B cell (primary cell): ENCODE measurements around the gene MPEG1. TPM values are rescaled to one million over a fixed set of nuclear protein-coding genes. Genes with fewer than 3 reads are reported as not detected.

ENCODE experiments used
- ATAC-seq: fragments of 200-7000 bp; cut with Tn5 transposase; one replicate; pipeline ENCODE4 v1.10.0; 2021; ENCODE audit warnings: low read depth, mild to moderate bottlenecking, moderate number of reproducible peaks, moderate library complexity
- CTCF ChIA-PET: fragments of 350-600 bp; sonication (Branson Sonifier 250); formaldehyde crosslinking; loops from one replicate; lab custom pipeline; 2021; ENCODE audit warnings: antibody characterized with exemption, inconsistent platforms; lab: Charles Lee
- POLR2A ChIA-PET: fragments of 350-600 bp; sonication (Branson Sonifier 250); formaldehyde crosslinking; loops from one replicate; lab custom pipeline; 2021; ENCODE audit warnings: antibody characterized with exemption; lab: Charles Lee
- DNase-seq: peaks from one replicate; pipeline ENCODE4 v3.0.0; 2013
- H2AFZ ChIP-seq: 2 replicates; pipeline ENCODE4 v1.6.1; 2012; ENCODE audit warnings: mild to moderate bottlenecking, low read depth, low read length; ENCODE audit not compliant: insufficient read depth, poor library complexity, severe bottlenecking
- H3K27ac ChIP-seq, 2 donors: 1 replicate in 1 of 2; 2 replicates in 1 of 2; pipeline ENCODE4 v1.5.1; 2012 to 2013; ENCODE audit warnings: low read length in 2 of 2, mild to moderate bottlenecking in 2 of 2, moderate library complexity in 1 of 2
- H3K27me3 ChIP-seq, 4 experiments: fragments of 200-600 bp in 1 of 4; sonication (generic) in 1 of 4; replicated peaks in 1 of 4; 1 replicate in 2 of 4; 2 replicates in 2 of 4; pipeline versions ENCODE4 v1.6.1 to v1.7.0; 2013 to 2016; ENCODE audit warnings: low read length in 3 of 4, mild to moderate bottlenecking in 2 of 4, mixed read lengths in 1 of 4, moderate library complexity in 1 of 4; ENCODE audit not compliant: insufficient read depth in 4 of 4, control insufficient read depth in 3 of 4; ENCODE audit errors: control extremely low read depth in 1 of 4
- H3K36me3 ChIP-seq, 2 experiments: replicated peaks in 1 of 2; 1 replicate in 1 of 2; 2 replicates in 1 of 2; pipeline versions ENCODE4 v1.6.1 to v1.7.1; 2013; ENCODE audit warnings: low read length in 1 of 2; ENCODE audit not compliant: insufficient read depth in 2 of 2, control insufficient read depth in 1 of 2; ENCODE audit errors: control extremely low read depth in 1 of 2, extremely low read depth in 1 of 2
- H3K4me1 ChIP-seq, 2 donors: fragments of 200-600 bp in 1 of 2; sonication (generic) in 1 of 2; 1 replicate in 1 of 2; 2 replicates in 1 of 2; pipeline versions ENCODE4 v1.5.1 to v1.6.1; 2013 to 2017; ENCODE audit warnings: low read length in 2 of 2; ENCODE audit not compliant: control insufficient read depth in 2 of 2, insufficient read depth in 2 of 2
- H3K4me2 ChIP-seq: replicated peaks from 2 replicates; pipeline ENCODE3; 2012; ENCODE audit warnings: mild to moderate bottlenecking, low read depth, low read length; ENCODE audit not compliant: poor library complexity, severe bottlenecking
- H3K4me3 ChIP-seq, 5 experiments: fragments of 200-600 bp in 1 of 5; sonication (generic) in 1 of 5; 1 replicate in 3 of 5; 2 replicates in 2 of 5; pipeline versions ENCODE4 v1.5.1 to v1.7.0; 2011 to 2016; ENCODE audit warnings: low read length in 4 of 5, mild to moderate bottlenecking in 4 of 5, low read depth in 2 of 5, control low read depth in 1 of 5, moderate library complexity in 1 of 5; ENCODE audit not compliant: insufficient read depth in 1 of 5; ENCODE audit errors: control extremely low read depth in 1 of 5, extremely low read depth in 1 of 5
- H3K79me2 ChIP-seq: fragments of 200-600 bp; sonication (generic); one replicate; pipeline ENCODE4 v1.6.0; 2016; ENCODE audit warnings: low read length; ENCODE audit not compliant: control insufficient read depth, insufficient read depth
- H3K9ac ChIP-seq: fragments of 200-600 bp; sonication (generic); 2 replicates; pipeline ENCODE4 v1.6.1; 2017; ENCODE audit warnings: mild to moderate bottlenecking, low read length, moderate library complexity
- H3K9me3 ChIP-seq, 3 donors: one replicate each; pipeline versions ENCODE4 v1.6.1 to v1.7.1; 2013; ENCODE audit warnings: low read length in 2 of 3; ENCODE audit not compliant: control insufficient read depth in 2 of 3, insufficient read depth in 1 of 3; ENCODE audit errors: control extremely low read depth in 1 of 3
- H4K20me1 ChIP-seq: 2 replicates; pipeline ENCODE4 v1.6.0; 2012; ENCODE audit warnings: mild to moderate bottlenecking, low read length; ENCODE audit not compliant: insufficient read depth, control insufficient read depth, poor library complexity, severe bottlenecking
- H3K27ac Mint-ChIP-seq: one replicate; pipeline ENCODE4 v1.8.0; 2021; ENCODE audit warnings: mixed read lengths
- H3K27me3 Mint-ChIP-seq: one replicate; pipeline ENCODE4 v1.8.0; 2021; ENCODE audit warnings: mixed read lengths
- H3K4me1 Mint-ChIP-seq: one replicate; pipeline ENCODE4 v1.8.0; 2021; ENCODE audit warnings: mixed read lengths
- H3K4me3 Mint-ChIP-seq: one replicate; pipeline ENCODE4 v1.8.0; 2021; ENCODE audit warnings: mixed read lengths
- H3K9me3 Mint-ChIP-seq: one replicate; pipeline ENCODE4 v1.8.0; 2022; ENCODE audit warnings: mixed read lengths; ENCODE audit not compliant: insufficient read depth
- EZH2 ChIP-seq: IDR thresholded peaks from 2 replicates; pipeline ENCODE4 v1.6.1; 2012; ENCODE audit warnings: borderline replicate concordance, low read depth, mild to moderate bottlenecking, moderate library complexity, low read length; ENCODE audit not compliant: insufficient read depth, poor library complexity, severe bottlenecking
- WGBS: methylation state at CpG from one replicate; pipeline ENCODE4 v1.1.5; 2013; ENCODE audit warnings: missing lambda C conversion rate; ENCODE audit not compliant: insufficient coverage; 5-methylcytosine and 5-hydroxymethylcytosine counted together
- intact Hi-C: fragments of 100-400 bp; cut with micrococcal nuclease; formaldehyde crosslinking; loops from one replicate; pipeline ENCODE4 v1.10.0; 2022
- polyA plus RNA-seq: library from polyadenylated mRNA; depleted of rRNA; stranded (reverse); fragments of >200 nt; gene quantifications from 2 replicates; pipeline ENCODE4 v1.2.3, GENCODE V29; 2012
- total RNA-seq, 2 donors: library from RNA; stranded (reverse); fragments of 120-200 nt in 1 of 2; gene quantifications; 1 replicate in 1 of 2; 2 replicates in 1 of 2; pipeline versions ENCODE4 v1.2.3 to v1.2.4, GENCODE V29; 2013 to 2022
- TF ChIP-seq, protein P1 (sequence below): fragments of 200-600 bp; IDR thresholded peaks from one replicate; pipeline ENCODE4 v1.8.0; 2022; ENCODE audit warnings: antibody characterized with exemption, mild to moderate bottlenecking

The MPEG1 gene
- total and polyA plus RNA-seq, 2 donors (not counting 1 experiment from before 2014, with no cell fraction given) = 27.7 to 151 TPM

DNA sequence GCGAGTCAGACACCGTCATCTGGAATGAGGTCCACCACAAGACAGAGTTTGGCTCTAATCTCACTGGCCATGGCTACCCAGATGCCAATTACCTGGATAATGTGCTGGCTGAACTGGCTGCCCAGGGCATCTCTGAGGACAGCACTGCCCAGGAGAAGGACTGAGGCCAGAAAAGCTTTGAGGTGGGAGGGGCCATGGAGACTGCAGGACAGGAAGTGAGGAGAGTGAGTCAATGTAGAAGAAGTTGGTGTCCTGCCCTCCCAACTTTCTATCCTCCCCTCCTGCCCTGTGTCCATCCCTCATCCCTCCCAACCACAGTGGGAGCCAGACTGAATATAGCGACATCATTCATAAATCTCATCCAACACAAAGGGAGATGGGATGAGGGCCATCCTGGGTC lies 8.0 kb downstream of the MPEG1 start:
- Mint-ChIP-seq H3K27me3 (no peaks in the 10 kb centered on the region), H3K27ac (peak overlapping the region; percentile 85), H3K9me3 (no peaks in the 10 kb centered on the region), H3K4me3 (peak overlapping the region; percentile 66), H3K4me1 (peaks cover 96% of the 10 kb centered on the region)
- Histone ChIP-seq H3K79me2 (peaks cover 90% of the 10 kb centered on the region), H4K20me1 (peaks cover 25% of the 10 kb centered on the region), H3K9me3 (no peaks in the 10 kb centered on the region), H3K27me3 (no peaks in the 10 kb centered on the region), H3K4me1 (peaks cover 62 to 66% of the 10 kb centered on the region in 2 donors), H3K4me3 (no peak overlapping the region), H3K27ac (peak overlapping the region; percentile 17 to 54), H3K36me3 (peaks cover 2 to 67% of the 10 kb centered on the region in 2 experiments), H2AFZ (no peak overlapping the region), H3K4me2 (peak overlapping the region; percentile 30), H3K9ac (no peak overlapping the region)
- 100% methylated on average over 2 of the region's 3 CpGs for WGBS
- POLR2A ChIA-PET = no interaction called here
- no peak for ATAC-seq
- no peak for TF ChIP-seq EZH2
- TF ChIP-seq, protein P1, sequence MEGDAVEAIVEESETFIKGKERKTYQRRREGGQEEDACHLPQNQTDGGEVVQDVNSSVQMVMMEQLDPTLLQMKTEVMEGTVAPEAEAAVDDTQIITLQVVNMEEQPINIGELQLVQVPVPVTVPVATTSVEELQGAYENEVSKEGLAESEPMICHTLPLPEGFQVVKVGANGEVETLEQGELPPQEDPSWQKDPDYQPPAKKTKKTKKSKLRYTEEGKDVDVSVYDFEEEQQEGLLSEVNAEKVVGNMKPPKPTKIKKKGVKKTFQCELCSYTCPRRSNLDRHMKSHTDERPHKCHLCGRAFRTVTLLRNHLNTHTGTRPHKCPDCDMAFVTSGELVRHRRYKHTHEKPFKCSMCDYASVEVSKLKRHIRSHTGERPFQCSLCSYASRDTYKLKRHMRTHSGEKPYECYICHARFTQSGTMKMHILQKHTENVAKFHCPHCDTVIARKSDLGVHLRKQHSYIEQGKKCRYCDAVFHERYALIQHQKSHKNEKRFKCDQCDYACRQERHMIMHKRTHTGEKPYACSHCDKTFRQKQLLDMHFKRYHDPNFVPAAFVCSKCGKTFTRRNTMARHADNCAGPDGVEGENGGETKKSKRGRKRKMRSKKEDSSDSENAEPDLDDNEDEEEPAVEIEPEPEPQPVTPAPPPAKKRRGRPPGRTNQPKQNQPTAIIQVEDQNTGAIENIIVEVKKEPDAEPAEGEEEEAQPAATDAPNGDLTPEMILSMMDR = no peak
- no peak for DNase-seq
- CTCF ChIA-PET = interaction anchor here (0.6 to 7.7 kb wide), 6 partner anchors 15 to 65 kb away, joined by 3 to 84 read pairs (median 26); partner anchors contain the start of gene DTX4
- intact Hi-C loops = no loop called here

- Histone ChIP-seq H2AFZ (no peak overlapping the region), H3K36me3 (peaks cover 2 to 69% of the 10 kb centered on the region in 2 experiments), H3K27ac (no peak overlapping the region), H3K27me3 (no peaks in the 10 kb centered on the region), H4K20me1 (peaks cover 20% of the 10 kb centered on the region), H3K79me2 (peaks cover 57% of the 10 kb centered on the region), H3K4me1 (peaks cover 60% of the 10 kb centered on the region in 2 donors), H3K9ac (no peak overlapping the region), H3K4me2 (no peak overlapping the region), H3K4me3 (no peak overlapping the region), H3K9me3 (peaks cover 0 to 3% (median 0%) of the 10 kb centered on the region in 3 donors)
- Mint-ChIP-seq H3K27me3 (no peaks in the 10 kb centered on the region), H3K9me3 (no peaks in the 10 kb centered on the region), H3K4me3 (no peak overlapping the region), H3K4me1 (peaks cover 94% of the 10 kb centered on the region), H3K27ac (peak overlapping the region; percentile 37)
- 90% methylated on average over 2 of the region's 3 CpGs for WGBS
- DNase-seq = peak; percentile 24
- ChIA-PET POLR2A (no interaction called here), CTCF (interaction anchor here (0.6 to 7.7 kb wide), 11 partner anchors 8 to 229 kb away, joined by 3 to 84 read pairs (median 11); partner anchors contain the start of gene DTX4)
- intact Hi-C loops = no loop called here
- no peak for ATAC-seq
- TF ChIP-seq, protein P1 = peak; percentile 12
- no peak for TF ChIP-seq EZH2
Measured at GRCh38 chr11:59201353-59201752, 11.4 kb downstream of the MPEG1 start.
